Upper lobe of left lung (tissue), 4 donors: ENCODE data around the gene EIF3B.

Experiments
- EP300 ChIP-seq, 4 donors: sonication (generic); formaldehyde crosslinking; IDR thresholded peaks; one replicate each; pipeline ENCODE4 v1.5.1; 2017; ENCODE audit warnings: antibody characterized with exemption in 4 of 4, control low read depth in 2 of 4
- POLR2A ChIP-seq, 4 donors: fragments of 450-650 bp; IDR thresholded peaks; one replicate each; pipeline ENCODE4 v1.5.1; 2016 to 2017; ENCODE audit warnings: antibody characterized with exemption in 4 of 4, mild to moderate bottlenecking in 2 of 4
- POLR2AphosphoS5 ChIP-seq, 2 donors: sonication (generic); formaldehyde crosslinking; IDR thresholded peaks; one replicate each; pipeline ENCODE4 v1.5.1; 2017; ENCODE audit warnings: antibody characterized with exemption in 2 of 2
- TF ChIP-seq, protein P1 (sequence below), 6 experiments: fragments of 450-650 bp in 4 of 6; fragments of 200-600 bp in 2 of 6; sonication (generic) in 2 of 6; IDR thresholded peaks; one replicate each; pipeline ENCODE4 v1.5.1; 2016 to 2019; ENCODE audit warnings: antibody characterized with exemption in 6 of 6

- TF ChIP-seq, protein P1, sequence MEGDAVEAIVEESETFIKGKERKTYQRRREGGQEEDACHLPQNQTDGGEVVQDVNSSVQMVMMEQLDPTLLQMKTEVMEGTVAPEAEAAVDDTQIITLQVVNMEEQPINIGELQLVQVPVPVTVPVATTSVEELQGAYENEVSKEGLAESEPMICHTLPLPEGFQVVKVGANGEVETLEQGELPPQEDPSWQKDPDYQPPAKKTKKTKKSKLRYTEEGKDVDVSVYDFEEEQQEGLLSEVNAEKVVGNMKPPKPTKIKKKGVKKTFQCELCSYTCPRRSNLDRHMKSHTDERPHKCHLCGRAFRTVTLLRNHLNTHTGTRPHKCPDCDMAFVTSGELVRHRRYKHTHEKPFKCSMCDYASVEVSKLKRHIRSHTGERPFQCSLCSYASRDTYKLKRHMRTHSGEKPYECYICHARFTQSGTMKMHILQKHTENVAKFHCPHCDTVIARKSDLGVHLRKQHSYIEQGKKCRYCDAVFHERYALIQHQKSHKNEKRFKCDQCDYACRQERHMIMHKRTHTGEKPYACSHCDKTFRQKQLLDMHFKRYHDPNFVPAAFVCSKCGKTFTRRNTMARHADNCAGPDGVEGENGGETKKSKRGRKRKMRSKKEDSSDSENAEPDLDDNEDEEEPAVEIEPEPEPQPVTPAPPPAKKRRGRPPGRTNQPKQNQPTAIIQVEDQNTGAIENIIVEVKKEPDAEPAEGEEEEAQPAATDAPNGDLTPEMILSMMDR (IDR thresholded peaks at IDR 0.05), result no peak
- TF ChIP-seq POLR2AphosphoS5 (IDR thresholded peaks at IDR 0.05) (no peak), EP300 (IDR thresholded peaks at IDR 0.05) (no peak), POLR2A (IDR thresholded peaks at IDR 0.05) (no peak)
These were observed 29.5 kb upstream of the EIF3B start for GRCh38 chr7:2325162-2325561.
